HG02678 (cell line): ENCODE data around the gene CDC14C.
"Not testable (repeated sequence)": the region's sequence is repeated elsewhere in the genome, so short reads cannot be mapped to it uniquely, and the experiment has no call there.

ENCODE experiments used
- ATAC-seq: cut with Tn5 transposase; IDR thresholded peaks from one replicate; pipeline ENCODE4 v1.9.1; 2021; ENCODE audit warnings: mild to moderate bottlenecking, moderate library complexity; ENCODE audit not compliant: unreplicated experiment

CDC14C gene

DNA sequence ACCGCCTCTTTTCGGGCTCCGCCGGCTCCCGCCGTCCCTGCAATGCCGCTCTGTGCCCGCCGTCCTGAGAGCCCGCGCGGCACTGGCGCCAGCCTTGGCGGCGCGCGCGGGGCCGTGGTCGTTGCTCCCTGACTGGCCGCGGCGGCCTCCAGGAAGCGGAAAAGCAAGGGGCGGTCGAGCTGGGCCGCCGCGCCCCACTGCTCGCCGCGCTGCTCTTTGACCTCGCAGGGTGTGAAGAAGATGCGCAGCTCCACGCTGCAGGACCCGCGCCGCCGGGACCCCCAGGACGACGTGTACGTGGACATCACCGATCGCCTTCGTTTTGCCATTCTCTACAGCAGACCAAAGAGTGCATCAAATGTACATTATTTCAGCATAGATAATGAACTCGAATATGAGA is at the start of gene CDC14C:
Gene CDC14C, plus strand, starts transcription at position 115 of the 400 bp plus-strand sequence. Its CDS starts 126 bp downstream, at position 241.
- no peak for ATAC-seq

DNA sequence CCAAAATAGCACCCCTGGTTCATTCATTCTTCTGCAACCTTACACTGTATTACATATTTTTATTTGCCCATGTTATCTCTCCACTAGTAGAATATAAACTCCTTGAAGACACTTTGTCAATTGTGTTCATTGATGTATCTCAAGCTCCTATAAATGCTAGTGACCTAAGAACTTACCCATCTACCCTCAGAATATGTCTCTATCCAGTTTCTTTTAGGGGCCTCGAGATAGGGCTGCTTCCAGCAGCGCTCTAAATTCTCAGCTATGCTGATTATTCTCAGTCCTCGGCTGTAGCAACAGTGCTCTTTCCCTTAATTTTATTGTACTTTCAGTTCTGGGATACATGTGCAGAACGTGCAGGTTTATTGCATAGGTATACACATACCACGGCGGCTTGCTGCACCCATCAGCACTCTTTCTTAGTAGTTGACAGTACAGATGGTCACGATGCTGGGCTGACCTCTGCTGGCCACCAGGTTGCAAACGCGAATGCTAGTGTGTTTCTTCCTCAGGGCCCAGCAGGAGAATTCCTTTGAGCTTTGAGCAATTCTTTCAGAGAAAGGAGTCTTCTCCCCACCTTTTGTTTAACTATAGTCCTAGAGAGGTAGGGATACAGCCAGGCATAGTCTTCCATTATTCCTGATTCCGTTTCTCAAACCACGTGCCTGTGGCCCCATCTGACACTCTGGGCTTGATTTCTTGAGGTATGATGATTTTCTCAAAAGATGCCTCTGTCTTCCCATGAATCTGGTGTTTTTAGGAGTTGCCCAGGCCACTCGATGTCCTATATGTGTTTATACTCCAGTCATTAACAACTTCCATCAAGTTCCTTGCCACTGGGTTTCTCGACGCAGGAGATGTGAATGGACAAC is 49.1 kb upstream of the CDC14C start:
- ATAC-seq: no peak

DNA sequence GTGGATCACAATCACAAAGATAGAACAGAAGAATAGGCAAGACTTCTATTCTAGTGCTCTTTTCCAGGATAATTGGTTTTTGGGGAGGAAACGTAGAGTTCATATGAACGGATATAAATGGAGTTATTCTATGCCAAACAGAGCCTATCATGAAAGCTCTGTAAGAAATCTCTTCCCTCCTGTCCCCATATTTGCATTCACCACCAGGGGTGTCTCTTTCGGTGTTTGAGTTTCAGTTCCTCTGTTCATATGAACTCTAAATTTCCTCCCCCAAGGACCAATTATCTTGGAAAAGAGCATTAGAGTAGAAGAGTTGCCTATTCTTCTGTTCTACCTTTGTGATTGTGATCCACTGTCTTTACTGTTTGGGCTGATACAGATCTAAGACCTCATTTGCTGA is 48.3 kb upstream of the CDC14C start:
- no peak for ATAC-seq

DNA sequence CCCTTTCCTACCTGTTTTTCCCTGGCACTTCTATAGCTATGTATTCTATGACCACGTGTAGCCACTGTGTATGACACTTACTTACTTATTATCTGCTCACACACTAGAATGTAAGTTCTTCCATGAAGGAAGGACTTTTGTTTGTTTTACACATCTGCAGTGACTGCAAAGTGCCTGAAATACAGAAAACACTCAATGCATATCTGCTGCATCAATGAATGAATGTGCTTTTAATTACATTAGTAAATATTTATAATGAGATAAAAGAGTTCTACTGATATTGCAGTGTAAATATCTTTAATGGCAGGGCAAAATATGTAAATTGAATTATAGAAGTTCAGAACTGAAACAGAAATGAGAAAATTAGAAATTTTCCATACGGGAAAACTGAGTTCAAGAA is 43.5 kb upstream of the CDC14C start:
- ATAC-seq: no peak

DNA sequence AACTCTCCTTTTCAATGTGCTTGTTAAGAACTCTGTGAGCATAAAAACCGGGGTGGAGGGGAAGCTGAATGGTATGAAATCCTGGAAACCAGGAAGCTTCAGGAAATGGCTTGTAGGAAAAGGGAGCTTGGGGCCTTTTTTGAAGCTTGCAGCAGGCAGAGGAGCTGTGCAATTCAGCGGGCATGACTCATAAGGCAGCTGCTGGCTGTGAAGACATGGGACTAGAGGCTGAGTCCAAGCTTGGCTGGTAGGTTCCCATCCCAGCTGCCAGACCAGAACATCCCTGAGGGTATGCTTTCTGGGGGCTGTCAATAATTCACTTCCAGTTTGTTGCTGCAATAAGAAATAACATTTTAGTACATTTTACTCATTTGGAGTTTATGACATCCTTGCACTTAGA is 36.8 kb upstream of the CDC14C start:
- ATAC-seq: no peak

DNA sequence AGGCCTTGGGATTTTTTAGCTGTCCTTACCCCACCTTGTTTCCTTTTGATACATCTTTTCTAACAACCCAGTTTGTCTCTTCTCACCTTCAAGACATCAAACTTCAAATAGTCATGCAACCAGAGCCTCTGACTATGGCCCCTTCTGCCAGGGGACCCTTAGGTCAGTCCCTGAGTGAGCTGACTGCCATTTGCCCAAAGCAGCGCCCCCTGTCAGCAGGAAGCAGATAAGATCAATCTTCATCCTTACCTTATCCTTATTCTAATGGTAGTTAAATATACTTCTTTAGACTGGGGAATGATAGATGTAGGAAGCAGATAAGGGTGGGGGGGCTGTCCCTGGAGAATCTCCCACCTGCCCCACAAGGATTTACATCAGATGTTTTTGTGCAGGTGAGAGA is 29.8 kb upstream of the CDC14C start:
- ATAC-seq: no peak

DNA sequence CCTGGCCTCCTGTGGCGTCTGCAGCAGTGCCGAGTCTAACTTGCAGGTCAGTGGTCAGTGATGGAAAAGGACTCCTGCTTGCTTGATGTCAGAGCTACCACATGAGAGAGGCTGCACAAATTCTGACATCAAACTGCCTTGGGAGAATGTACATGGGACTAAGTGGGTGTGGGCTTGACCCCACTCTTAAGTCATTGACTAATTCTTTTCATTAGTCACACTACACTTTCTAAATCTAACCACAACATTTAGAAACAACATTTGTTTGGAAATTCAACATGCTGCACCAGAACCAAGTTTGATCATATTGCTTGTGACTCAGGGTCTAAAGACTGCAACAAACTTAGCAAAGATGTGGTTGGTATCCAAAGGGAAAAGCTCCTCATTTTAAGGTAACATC is 24.4 kb upstream of the CDC14C start:
- no peak for ATAC-seq

DNA sequence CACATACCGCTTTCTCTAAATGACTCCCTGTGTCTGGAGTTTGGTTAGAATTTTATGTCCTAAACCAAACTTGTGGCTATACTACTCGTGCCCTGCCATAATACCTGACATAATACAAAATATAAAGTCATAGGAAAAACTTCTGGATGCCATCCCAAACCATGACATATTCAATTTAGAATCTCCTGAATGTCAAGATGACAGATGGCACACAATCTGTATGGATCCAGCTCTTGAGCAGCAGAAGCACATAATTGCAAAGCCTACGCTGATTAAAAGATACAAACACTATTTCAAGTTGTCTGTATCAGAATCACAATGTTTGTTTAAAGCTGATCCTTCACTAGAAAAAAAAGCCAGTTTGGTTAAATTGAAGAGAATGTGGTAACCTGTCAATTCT is 22.4 kb upstream of the CDC14C start:
- ATAC-seq: no peak

DNA sequence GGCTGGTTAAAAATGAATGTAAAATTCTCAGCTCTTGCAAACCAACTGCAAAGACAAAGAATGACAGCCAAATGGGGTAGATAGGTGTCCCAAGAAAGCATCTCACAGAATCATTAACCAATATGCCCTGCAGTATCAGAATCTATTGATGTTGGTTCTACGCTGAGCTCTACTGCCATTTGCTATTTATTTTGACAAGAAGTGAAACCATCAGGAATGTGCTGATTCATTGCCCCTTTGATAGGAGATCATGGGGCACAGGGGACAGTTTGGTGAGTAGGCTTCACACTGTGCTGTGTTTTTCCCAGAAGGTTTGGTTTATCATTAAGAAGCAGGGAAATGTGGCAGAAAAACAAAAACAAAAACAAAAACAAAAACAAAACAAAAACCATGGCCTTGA is 19.4 kb upstream of the CDC14C start:
- no peak for ATAC-seq

DNA sequence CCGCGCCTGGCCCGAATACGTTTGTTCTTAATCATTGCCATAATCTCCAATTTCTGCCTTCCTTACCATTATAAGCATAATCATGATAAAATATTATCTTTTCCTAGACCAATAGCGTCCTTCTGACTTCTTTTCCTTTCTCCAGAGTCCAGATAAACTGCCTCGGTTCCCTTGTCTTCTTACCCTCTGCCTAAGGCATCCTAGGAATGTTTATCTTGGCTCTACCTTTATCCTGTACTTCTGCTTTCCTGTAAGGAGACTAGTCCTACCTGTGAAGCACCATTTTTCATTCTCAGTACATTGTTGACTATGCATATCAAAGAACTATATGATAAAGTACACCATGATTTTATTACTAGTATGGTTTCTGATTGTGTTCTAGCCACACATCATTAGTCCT is 18.7 kb upstream of the CDC14C start:
- ATAC-seq: not testable (repeated sequence)

DNA sequence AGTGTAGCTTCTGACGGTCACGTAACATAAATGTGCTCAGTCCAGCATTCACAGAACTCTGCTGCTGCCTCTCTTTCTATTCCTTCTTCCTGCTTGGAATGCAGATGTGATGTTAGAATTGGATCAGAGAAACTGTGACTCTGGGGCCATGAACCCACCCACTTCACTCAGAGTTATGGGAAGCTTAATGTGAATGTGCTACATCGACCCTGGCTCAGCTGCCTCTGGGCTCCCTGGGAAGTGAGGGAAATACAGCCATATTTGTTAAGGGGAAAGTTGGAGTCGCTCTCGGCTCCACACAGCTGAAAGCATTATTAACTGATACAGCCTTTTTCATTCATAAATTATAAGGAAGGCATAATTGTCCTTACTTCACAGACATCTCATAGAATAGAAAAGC is 14.5 kb upstream of the CDC14C start:
- ATAC-seq: not testable (repeated sequence)

DNA sequence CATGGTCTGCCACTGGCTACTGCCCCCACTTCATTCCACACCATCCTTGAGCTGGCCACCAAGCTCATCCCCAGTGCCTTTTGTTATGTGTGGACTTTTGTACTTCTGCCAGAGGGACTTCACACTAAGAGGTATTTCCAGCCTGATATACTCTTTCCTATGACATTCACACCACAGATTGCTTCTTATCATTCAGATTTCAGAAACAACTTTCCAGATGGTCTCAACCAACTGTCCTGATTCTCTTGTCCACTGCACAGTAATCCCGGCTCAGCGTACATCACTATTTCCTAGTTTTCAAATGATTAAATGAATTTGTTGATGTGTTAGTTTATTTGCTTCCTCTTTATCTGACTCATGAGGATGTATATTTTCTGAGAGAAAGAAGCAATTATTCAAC is 7.1 kb downstream of the CDC14C start:
- ATAC-seq: no peak

DNA sequence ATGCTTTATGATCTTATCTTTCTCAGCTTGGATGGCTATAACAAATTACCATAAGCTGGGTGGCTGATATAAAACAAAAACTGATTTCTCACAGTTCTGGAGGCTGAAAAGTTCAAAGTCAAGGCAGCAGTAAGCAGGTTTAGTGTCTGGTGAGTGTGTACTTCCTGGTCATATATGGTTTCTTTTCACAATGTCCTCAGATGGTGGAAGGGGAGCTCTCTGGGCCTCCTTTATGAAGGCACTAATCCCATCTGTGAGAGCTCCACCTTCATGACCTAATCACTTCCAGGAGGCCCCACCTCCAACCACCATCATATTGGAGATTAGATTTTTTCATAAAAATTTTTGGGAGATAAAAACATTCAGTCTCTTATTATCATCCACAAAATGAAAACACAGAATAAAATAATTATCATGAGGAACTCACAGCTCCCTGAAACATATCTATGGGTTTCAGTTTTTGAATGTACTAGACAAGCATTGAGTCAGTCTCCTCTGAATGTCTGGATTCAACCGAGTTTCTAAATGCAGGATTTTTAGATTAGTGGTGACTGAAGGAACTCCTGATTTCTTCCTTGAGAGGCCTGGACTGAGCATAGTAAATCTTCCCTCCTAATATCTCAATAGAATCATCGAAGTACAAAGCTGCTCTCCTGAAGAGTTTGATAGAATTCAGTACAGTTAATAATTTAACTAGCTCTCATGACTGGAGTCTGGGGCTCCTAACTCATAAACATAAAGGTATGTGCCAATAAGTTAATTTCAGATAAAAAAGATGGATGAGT is 8.0 kb downstream of the CDC14C start:
- no peak for ATAC-seq

DNA sequence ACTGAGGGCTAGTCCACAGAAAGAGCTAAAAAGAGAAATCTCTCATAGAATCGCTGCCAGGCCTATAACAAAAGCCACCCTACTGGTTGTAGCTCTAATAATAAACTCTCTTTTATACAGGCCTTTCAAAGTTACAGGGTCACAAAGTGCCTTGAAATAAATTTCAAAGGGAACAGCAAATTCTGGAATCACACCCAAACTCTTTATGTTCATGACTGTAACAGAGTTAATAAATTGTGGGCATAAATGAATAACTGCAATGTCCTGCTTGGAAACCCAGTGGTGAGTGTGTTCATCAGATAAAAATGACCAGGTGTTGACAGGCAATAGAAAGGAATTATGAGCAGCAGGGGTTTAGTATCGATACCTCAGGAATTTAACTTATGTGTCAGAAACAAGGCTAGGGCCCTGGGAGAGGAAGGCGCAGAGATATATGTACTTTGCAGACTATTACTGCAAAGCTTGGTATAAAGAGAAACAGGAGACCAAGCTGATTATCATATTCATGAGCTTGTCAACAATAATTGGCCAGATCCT is 9.3 kb downstream of the CDC14C start:
- no peak for ATAC-seq

DNA sequence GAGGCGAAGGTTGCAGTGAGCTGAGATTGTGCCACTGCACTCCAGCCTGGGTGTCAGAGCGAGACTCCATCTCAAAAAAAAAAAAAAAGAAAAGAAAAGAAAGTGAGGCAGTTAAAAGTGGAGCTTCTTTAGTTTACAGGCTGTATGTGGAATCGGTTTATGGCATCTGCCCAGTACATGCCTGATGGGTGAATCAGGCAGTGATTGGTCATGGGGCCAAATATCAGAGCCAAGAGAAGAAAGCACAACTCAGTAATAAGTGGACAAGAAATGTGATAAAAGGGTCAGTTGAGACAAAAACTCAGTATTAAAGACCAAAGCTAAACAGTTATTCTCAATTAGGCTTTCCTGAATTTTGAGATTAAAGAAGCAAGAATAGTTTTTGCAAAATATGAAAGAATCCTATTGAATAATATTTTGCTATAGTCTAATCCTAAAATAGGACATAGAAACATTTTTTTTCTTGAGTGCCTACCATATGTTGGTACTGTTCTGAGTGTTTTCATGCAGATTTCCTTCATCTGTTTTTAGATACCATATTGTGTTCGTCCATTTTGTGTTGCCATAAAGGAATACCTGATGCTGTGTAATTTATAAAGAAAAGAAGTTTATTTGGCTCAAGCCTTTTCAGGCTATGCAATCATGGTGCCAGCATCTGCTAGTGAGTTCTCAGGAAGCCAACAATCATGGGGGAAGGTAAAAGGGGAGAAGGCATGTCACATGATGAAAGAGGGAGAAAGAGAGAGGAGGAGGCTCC is 14.4 kb downstream of the CDC14C start:
- ATAC-seq: no peak

DNA sequence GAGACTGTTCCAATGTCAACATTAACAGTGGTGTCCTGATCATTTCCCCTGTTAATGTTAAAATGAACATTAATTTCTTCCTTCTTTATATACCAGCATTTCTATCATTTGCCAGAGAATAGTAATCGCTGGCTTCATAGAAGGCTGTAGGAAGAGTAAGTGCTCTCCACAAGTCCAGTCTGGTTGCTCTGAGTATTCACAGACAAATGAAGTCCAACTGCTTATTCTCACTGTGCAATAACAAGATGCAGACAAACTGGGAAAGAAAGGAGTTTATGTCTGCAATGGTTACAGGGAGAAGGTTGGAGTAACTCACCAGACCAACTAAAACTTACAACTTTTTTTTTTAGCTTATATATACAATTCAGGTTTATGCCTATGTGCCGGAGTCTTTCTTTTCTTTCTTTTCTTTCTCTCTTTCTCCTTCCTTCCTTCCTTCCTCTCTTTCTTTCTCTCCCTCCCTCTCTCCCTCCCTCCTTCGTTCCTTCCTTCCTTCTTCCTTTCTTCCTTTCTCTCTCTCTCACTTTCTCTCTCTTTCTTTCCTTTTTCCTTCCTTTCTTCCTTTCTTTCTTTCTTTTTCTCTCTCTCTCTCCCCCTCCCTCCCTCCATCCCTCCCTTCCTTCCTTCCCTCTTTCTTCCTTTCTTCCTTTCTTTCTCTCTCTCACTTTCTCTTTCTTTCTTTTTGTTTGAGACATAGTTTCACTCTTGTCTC is 19.1 kb downstream of the CDC14C start:
- ATAC-seq: no peak

DNA sequence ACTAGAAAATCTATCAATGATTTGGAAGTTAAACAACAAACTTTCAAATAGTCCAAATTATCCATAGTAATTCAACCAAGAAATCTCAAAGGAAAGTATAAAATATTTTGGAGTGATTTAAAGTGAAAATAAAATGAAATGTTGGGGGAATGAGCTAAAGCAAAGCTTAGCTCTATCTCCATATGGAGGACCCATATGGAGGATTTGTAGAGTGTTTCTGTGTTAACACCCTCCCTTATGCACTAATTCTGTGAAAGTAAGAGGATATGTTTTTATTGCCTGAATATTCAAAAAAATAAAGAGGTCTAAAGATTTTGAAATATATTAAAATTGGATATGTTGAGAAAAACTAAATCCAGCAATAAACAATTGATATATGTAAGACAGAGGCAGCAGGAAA is 31.6 kb downstream of the CDC14C start:
- ATAC-seq: no peak

DNA sequence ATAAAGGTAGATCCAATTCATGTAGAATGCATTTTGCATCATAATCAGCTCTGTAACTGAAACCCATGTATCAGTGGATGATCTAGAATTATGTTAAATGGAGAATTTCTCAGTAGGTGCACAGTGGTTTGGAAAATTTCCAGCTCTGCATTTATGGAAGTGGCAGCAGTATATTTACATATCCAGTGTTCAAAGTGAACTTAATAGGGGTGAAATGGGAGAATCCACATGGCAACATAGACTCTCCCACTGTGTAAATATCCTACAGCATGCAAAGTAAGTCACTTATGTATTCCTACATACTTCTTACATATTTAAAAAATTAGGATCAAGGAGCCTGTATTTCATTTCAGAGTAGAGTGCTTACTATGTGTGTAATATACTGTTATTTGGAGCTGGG is 35.3 kb downstream of the CDC14C start:
- ATAC-seq: no peak

DNA sequence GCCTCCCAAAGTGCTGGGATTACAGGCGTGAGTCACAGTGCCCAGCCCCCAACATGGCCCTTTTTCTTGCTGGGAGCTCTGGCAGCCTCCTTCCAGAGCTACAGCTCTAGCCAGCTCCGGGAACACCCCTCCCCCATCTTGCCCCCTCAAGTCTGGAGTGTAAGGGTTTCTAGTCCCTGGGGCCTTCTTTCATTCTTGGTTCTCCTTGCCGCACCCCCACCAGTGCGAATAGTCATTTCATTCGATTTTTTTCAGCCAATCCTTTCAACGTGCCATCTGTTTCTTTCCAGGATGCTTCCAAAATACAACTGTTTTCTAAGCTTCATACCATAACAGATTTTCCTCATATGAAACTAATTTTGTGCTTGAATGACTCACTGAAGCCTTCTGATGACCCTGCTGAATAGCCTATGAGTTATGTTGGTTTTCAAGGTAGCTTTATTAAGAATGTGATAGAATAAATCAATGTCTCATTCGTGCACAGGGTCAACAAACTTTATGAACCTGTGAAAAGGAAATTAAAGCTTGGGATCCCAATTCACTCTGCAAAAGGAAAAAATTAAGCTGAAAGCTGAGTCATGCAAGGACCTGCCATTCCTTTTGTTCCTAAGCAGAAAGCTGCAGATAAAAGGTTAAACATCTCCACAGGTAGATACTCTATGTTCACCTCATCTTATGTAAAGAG is 38.6 kb downstream of the CDC14C start:
- no peak for ATAC-seq

DNA sequence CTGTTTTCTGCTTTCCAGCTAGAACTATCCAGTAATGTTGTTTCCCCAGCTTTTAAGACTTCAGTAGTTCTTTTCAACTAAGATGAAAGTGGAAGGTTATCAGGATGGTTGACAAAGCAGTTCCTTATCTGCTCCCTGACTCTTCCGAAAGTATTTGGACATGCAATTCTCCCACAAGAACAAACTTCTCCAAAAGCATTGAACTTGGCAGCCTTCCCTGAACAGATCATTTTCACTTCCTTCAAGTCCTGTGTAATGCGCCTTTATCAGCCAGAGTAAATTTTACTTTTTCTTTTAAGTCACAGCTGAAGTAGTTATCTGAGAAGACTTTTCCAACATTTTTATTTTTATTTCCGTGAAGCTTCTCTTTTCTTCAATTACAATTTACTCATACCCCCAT is 39.7 kb downstream of the CDC14C start:
- ATAC-seq: no peak
